Stimulated activated CD8-positive, alpha-beta memory T cell treated with anti-CD3 and anti-CD28 coated beads, Interleukin-4, amount 100 ng/mL, for 1 hour (primary cell): Measurements from ENCODE around the gene OR7G2.
"Not testable (repeated sequence)": the region's sequence is repeated elsewhere in the genome, so short reads cannot be mapped to it uniquely, and the experiment has no call there.

Source experiments
- DNase-seq, 2 donors: peaks; one replicate each; pipeline ENCODE4 v3.0.0-alpha.2; 2020; ENCODE audit warnings: low read depth in 2 of 2, low spot score in 1 of 2

The OR7G2 gene

GRCh38 chr19:9075064-9075949 lies 32.0 kb downstream of the OR7G2 start:
- DNase-seq = no peak

- DNase-seq = no peak
Measured at GRCh38 chr19:9073806-9074205, 33.5 kb downstream of the OR7G2 start.

GRCh38 chr19:9071720-9072119 lies 35.6 kb downstream of the OR7G2 start:
- DNase-seq = not testable (repeated sequence)

- no peak for DNase-seq
Measured at GRCh38 chr19:9070066-9070465, 37.2 kb downstream of the OR7G2 start.

- no peak for DNase-seq
Measured at GRCh38 chr19:9065457-9066014, 41.7 kb downstream of the OR7G2 start.

GRCh38 chr19:9061879-9062278 lies 45.4 kb downstream of the OR7G2 start:
- DNase-seq = no peak

GRCh38 chr19:9060564-9061340 lies 46.5 kb downstream of the OR7G2 start:
- DNase-seq = no peak

GRCh38 chr19:9058905-9059667 lies 48.2 kb downstream of the OR7G2 start:
- no peak for DNase-seq

- no peak for DNase-seq
Measured at GRCh38 chr19:9057505-9058258, 49.6 kb downstream of the OR7G2 start.

GRCh38 chr19:9056131-9056530 lies 51.1 kb downstream of the OR7G2 start:
- DNase-seq = not testable (repeated sequence)

GRCh38 chr19:9054765-9055164 lies 52.5 kb downstream of the OR7G2 start:
- DNase-seq = no peak

GRCh38 chr19:9054207-9054606 lies 53.1 kb downstream of the OR7G2 start:
- no peak for DNase-seq

GRCh38 chr19:9053674-9054073 lies 53.6 kb downstream of the OR7G2 start:
- DNase-seq = not testable (repeated sequence)

- no peak for DNase-seq
Measured at GRCh38 chr19:9052894-9053293, 54.4 kb downstream of the OR7G2 start.
